AG04449 (cell line): ENCODE results near the gene SNTG2.

ENCODE experiments used
- CTCF ChIA-PET: fragments of 350-600 bp; formaldehyde crosslinking; extraction: SDS; loops from one replicate; lab custom pipeline; 2021; ENCODE audit warnings: antibody characterized with exemption; lab: Yijun Ruan, JAX
- POLR2A ChIA-PET: fragments of 400-600, 350-600 bp; formaldehyde crosslinking; extraction: SDS; loops from one replicate; lab custom pipeline; 2020; ENCODE audit warnings: antibody characterized with exemption, inconsistent platforms; lab: Yijun Ruan, JAX
- DNase-seq: peaks from one replicate; pipeline ENCODE4 v3.0.0-alpha.2; 2010; ENCODE audit warnings: low read depth, low spot score
- H3K4me3 ChIP-seq: 2 replicates; pipeline ENCODE4 v1.5.1; 2011; ENCODE audit warnings: low read depth, mild to moderate bottlenecking, control low read depth, low read length
- CTCF ChIP-seq: IDR thresholded peaks from one replicate; pipeline ENCODE4 v1.5.1; 2011; ENCODE audit warnings: mild to moderate bottlenecking, moderate library complexity, low read length, control low read depth, inconsistent platforms; ENCODE audit not compliant: insufficient read depth; ENCODE audit errors: missing control alignments

SNTG2 gene

GRCh38 chr2:1403565-1403964 lies 452.9 kb downstream of the SNTG2 start:
- ChIA-PET CTCF (no interaction called here), POLR2A (no interaction called here)
- DNase-seq: no peak
- TF ChIP-seq CTCF: no peak
- H3K4me3 ChIP-seq: no peak overlapping the region

- ChIA-PET CTCF (no interaction called here), POLR2A (no interaction called here)
- DNase-seq: no peak
- no peak overlapping the region for H3K4me3 ChIP-seq
- no peak for TF ChIP-seq CTCF
Measured at GRCh38 chr2:1405124-1405523, 454.5 kb downstream of the SNTG2 start.

GRCh38 chr2:1405967-1406366 lies 455.3 kb downstream of the SNTG2 start:
- CTCF ChIA-PET: no interaction called here
- TF ChIP-seq CTCF: no peak
- H3K4me3 ChIP-seq: no peak overlapping the region
- POLR2A ChIA-PET: no interaction called here
- DNase-seq: no peak

- no peak for DNase-seq
- H3K4me3 ChIP-seq: no peak overlapping the region
- ChIA-PET CTCF (no interaction called here), POLR2A (no interaction called here)
- TF ChIP-seq CTCF: no peak
Measured at GRCh38 chr2:1406434-1406833, 455.8 kb downstream of the SNTG2 start.

GRCh38 chr2:1407950-1408675 lies 457.5 kb downstream of the SNTG2 start:
- TF ChIP-seq CTCF: no peak
- ChIA-PET POLR2A (no interaction called here), CTCF (no interaction called here)
- no peak for DNase-seq
- no peak overlapping the region for H3K4me3 ChIP-seq

- CTCF ChIA-PET: no interaction called here
- POLR2A ChIA-PET: no interaction called here
- no peak for TF ChIP-seq CTCF
- no peak for DNase-seq
- no peak within 1 kb of the TSS for H3K4me3 ChIP-seq
Measured at GRCh38 chr2:1413156-1413710, 462.6 kb downstream of the SNTG2 start, which contains the start of gene TPO. TPO (plus strand) TSS chr2:1413463; CDS start chr2:1414409, 946 bp downstream.
